Ishikawa (cell line): ENCODE results near the gene BABAM1.

ENCODE experiments used
- RAD21 ChIP-seq: IDR thresholded peaks from 2 replicates; pipeline ENCODE4 v1.6.1; 2012; ENCODE audit warnings: low read depth
- YY1 ChIP-seq: IDR thresholded peaks from 2 replicates; pipeline ENCODE4 v1.6.1; 2012; ENCODE audit warnings: low read depth
- TF ChIP-seq, protein P1 (sequence below): IDR thresholded peaks from 2 replicates; pipeline ENCODE4 v1.6.1; 2012
- TF ChIP-seq, protein P2 (sequence below): IDR thresholded peaks from 2 replicates; pipeline ENCODE4 v1.6.1; 2012; ENCODE audit warnings: low read depth, mild to moderate bottlenecking

DNA sequence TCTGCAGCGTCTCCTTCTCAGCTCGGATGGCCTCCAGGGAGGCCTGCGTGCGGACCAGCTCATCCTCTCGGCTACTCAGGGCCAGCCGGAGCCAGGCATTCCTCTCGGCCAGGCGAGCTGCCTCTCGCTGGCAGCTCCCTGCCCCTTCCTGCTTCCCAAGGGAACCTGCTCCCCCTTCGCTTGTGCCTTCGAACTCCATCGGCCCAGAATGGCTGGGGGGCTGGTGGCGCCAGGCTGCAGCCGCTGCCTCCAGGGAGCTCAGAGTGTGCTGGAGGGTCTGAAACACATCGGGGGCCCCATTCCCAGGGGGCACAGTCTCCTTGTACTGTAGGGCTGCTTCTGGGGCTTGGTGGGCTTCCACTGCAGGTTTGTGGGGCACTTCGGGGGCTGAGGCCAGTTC, 4.7 kb upstream of the BABAM1 start:
- TF ChIP-seq, protein P1, sequence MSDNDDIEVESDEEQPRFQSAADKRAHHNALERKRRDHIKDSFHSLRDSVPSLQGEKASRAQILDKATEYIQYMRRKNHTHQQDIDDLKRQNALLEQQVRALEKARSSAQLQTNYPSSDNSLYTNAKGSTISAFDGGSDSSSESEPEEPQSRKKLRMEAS: no peak
- TF ChIP-seq RAD21 (no peak), YY1 (no peak)
- TF ChIP-seq, protein P2, sequence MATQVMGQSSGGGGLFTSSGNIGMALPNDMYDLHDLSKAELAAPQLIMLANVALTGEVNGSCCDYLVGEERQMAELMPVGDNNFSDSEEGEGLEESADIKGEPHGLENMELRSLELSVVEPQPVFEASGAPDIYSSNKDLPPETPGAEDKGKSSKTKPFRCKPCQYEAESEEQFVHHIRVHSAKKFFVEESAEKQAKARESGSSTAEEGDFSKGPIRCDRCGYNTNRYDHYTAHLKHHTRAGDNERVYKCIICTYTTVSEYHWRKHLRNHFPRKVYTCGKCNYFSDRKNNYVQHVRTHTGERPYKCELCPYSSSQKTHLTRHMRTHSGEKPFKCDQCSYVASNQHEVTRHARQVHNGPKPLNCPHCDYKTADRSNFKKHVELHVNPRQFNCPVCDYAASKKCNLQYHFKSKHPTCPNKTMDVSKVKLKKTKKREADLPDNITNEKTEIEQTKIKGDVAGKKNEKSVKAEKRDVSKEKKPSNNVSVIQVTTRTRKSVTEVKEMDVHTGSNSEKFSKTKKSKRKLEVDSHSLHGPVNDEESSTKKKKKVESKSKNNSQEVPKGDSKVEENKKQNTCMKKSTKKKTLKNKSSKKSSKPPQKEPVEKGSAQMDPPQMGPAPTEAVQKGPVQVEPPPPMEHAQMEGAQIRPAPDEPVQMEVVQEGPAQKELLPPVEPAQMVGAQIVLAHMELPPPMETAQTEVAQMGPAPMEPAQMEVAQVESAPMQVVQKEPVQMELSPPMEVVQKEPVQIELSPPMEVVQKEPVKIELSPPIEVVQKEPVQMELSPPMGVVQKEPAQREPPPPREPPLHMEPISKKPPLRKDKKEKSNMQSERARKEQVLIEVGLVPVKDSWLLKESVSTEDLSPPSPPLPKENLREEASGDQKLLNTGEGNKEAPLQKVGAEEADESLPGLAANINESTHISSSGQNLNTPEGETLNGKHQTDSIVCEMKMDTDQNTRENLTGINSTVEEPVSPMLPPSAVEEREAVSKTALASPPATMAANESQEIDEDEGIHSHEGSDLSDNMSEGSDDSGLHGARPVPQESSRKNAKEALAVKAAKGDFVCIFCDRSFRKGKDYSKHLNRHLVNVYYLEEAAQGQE: no peak
